HepG2 (cell line): Measurements from ENCODE around the gene SPIB.

Experiments used
- REPIN1 ChIP-seq: sonication (generic); formaldehyde crosslinking; IDR thresholded peaks from 2 replicates; pipeline ENCODE4 v1.8.0; 2022; ENCODE audit warnings: missing genetic modification reagents, low read depth, mild to moderate bottlenecking, borderline replicate concordance
- SP1 ChIP-seq, 2 experiments: fragments of 450-650 bp in 1 of 2; sonication (generic) in 1 of 2; formaldehyde crosslinking in 1 of 2; IDR thresholded peaks; 2 replicates each; pipeline versions ENCODE4 v1.4.0 to v1.6.1; 2016 to 2020; ENCODE audit warnings: missing genetic modification reagents in 1 of 2
- SUZ12 ChIP-seq: fragments of 150-350 bp; IDR thresholded peaks from 2 replicates; pipeline ENCODE4 v1.6.1; 2014; ENCODE audit warnings: low read depth, low read length
- ZNF883 ChIP-seq: sonication (generic); formaldehyde crosslinking; IDR thresholded peaks from 2 replicates; pipeline ENCODE4 v1.5.1; 2020; ENCODE audit warnings: mild to moderate bottlenecking, missing genetic modification reagents; ENCODE audit errors: not compliant biosample characterization
- TF ChIP-seq, protein P1 (sequence below): sonication (generic); formaldehyde crosslinking; IDR thresholded peaks from 2 replicates; pipeline ENCODE4 v1.4.0; 2020; ENCODE audit warnings: low read depth, missing genetic modification reagents
- TF ChIP-seq, protein P2 (sequence below): sonication (generic); formaldehyde crosslinking; IDR thresholded peaks from 2 replicates; pipeline ENCODE4 v1.5.1; 2020; ENCODE audit warnings: mild to moderate bottlenecking, missing genetic modification reagents

DNA sequence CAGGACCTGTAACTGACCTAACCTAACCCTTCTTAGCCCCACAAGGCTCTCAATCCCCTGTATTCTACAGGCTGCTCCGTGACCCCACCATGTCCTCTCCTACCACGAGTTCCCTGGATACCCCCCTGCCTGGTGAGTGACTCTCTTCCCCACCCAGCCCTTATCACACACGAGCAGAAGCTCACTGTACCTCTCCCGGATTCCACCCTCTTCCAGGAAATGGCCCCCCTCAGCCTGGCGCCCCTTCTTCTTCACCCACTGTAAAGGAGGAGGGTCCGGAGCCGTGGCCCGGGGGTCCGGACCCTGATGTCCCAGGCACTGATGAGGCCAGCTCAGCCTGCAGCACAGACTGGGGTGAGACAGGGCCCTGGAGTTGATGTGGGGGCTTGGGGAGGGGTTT lies 41.2 kb upstream of the SPIB start:
- no peak for TF ChIP-seq REPIN1
- TF ChIP-seq SUZ12: no peak
- TF ChIP-seq, protein P1, sequence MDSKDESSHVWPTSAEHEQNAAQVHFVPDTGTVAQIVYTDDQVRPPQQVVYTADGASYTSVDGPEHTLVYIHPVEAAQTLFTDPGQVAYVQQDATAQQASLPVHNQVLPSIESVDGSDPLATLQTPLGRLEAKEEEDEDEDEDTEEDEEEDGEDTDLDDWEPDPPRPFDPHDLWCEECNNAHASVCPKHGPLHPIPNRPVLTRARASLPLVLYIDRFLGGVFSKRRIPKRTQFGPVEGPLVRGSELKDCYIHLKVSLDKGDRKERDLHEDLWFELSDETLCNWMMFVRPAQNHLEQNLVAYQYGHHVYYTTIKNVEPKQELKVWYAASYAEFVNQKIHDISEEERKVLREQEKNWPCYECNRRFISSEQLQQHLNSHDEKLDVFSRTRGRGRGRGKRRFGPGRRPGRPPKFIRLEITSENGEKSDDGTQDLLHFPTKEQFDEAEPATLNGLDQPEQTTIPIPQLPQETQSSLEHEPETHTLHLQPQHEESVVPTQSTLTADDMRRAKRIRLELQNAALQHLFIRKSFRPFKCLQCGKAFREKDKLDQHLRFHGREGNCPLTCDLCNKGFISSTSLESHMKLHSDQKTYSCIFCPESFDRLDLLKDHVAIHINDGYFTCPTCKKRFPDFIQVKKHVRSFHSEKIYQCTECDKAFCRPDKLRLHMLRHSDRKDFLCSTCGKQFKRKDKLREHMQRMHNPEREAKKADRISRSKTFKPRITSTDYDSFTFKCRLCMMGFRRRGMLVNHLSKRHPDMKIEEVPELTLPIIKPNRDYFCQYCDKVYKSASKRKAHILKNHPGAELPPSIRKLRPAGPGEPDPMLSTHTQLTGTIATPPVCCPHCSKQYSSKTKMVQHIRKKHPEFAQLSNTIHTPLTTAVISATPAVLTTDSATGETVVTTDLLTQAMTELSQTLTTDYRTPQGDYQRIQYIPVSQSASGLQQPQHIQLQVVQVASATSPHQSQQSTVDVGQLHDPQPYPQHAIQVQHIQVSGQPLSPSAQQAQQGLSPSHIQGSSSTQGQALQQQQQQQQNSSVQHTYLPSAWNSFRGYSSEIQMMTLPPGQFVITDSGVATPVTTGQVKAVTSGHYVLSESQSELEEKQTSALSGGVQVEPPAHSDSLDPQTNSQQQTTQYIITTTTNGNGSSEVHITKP (CRISPR knock-in tag): no peak
- no peak for TF ChIP-seq SP1 (IDR thresholded peaks at IDR 0.05)
- TF ChIP-seq SP1 (CRISPR knock-in tag; IDR thresholded peaks at IDR 0.05): no peak
- TF ChIP-seq, protein P2, sequence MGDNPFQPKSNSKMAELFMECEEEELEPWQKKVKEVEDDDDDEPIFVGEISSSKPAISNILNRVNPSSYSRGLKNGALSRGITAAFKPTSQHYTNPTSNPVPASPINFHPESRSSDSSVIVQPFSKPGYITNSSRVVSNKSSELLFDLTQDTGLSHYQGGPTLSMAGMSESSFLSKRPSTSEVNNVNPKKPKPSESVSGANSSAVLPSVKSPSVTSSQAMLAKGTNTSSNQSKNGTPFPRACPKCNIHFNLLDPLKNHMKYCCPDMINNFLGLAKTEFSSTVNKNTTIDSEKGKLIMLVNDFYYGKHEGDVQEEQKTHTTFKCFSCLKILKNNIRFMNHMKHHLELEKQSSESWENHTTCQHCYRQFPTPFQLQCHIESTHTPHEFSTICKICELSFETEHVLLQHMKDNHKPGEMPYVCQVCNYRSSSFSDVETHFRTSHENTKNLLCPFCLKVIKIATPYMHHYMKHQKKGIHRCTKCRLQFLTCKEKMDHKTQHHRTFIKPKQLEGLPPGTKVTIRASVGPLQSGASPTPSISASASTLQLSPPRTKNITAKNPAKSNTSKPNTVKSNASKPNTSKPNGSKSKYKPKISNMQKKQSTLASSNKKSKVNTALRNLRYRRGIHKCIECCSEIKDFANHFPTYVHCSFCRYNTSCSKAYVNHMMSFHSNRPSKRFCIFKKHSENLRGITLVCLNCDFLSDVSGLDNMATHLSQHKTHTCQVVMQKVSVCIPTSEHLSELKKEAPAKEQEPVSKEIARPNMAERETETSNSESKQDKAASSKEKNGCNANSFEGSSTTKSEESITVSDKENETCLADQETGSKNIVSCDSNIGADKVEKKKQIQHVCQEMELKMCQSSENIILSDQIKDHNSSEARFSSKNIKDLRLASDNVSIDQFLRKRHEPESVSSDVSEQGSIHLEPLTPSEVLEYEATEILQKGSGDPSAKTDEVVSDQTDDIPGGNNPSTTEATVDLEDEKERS (CRISPR knock-in tag): no peak
- TF ChIP-seq ZNF883: no peak
